Stimulated activated effector memory CD8-positive, alpha-beta T cell treated with anti-CD3 and anti-CD28 coated beads, Interleukin-12 subunit alpha, Interleukin-12 subunit beta, amount 100 ng/mL, for 72 hours (primary cell): ENCODE measurements around the gene SLC10A7.

Experiments used
- ATAC-seq: fragments of 150-1000 bp; cut with Tn5 transposase; 2 replicates; pipeline ENCODE4 v1.10.0; 2021
- DNase-seq, 2 donors: peaks; one replicate each; pipeline ENCODE4 v3.0.0; 2021 to 2022; ENCODE audit warnings: low spot score in 2 of 2
- H3K27ac Mint-ChIP-seq: one replicate; pipeline ENCODE4 v1.8.0; 2022; ENCODE audit warnings: mild to moderate bottlenecking, mixed read lengths
- H3K36me3 Mint-ChIP-seq: one replicate; pipeline ENCODE4 v1.8.0; 2022; ENCODE audit warnings: mild to moderate bottlenecking, mixed read lengths
- H3K4me1 Mint-ChIP-seq: one replicate; pipeline ENCODE4 v1.8.0; 2022; ENCODE audit warnings: mixed read lengths
- H3K4me3 Mint-ChIP-seq: one replicate; pipeline ENCODE4 v1.8.0; 2022; ENCODE audit warnings: mild to moderate bottlenecking, mixed read lengths
- H3K9me3 Mint-ChIP-seq: one replicate; pipeline ENCODE4 v1.8.0; 2022; ENCODE audit warnings: mixed read lengths

SLC10A7 gene

DNA sequence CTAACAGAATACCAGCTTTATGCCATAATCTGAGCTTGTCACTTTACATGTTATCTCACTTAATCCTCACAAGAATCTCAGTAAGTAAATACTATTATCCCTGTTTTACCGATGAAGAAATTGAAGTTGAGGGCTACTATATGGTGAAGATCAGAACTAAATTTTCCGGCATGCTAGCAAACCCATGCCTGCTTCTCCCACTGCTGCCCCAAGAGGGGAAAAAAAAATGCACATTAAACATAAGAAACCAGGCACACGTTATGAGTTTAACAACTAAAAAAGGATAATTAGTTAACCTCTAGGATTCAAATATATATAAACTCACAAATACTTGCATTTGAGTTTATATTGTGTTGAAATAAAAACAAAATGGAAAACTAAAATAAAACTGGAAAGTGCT is 10.8 kb downstream of the SLC10A7 start:
- Mint-ChIP-seq H3K4me1 (peaks cover 15% of the 10 kb centered on the region), H3K36me3 (peaks cover 10% of the 10 kb centered on the region), H3K9me3 (no peaks in the 10 kb centered on the region), H3K4me3 (no peak overlapping the region), H3K27ac (no peak overlapping the region)
- no peak for DNase-seq
- ATAC-seq: no peak

DNA sequence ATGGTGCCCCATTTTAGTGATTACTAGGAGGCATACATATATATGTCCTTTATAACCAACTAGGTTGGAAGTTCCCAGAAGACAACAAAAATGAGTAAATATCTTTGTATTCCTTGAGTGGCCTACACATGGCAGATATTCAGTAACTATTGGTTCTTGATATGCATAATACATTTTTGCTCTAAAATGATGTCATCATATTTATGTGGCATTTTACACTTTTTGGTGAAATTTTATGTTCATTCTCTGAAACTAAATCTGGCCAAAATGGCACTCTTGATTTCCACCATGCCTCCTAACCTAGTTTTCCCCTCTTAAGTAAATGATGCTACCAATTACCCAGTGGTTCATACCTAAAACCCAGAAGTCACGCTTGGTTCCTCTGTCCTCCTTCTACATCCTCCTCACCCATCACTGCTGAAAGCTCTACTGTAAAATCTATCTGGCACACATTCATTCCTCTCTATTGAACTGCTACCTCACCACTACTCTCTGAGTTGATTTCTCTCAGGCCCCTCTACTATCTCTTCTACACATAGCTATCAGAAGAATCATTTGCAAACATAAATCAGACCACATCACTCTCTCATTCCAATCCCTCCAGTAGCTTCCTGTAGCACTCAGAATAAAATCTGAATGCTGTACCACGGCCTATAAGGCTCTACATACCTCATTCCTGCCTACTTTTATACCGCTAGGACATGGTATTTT is 13.4 kb downstream of the SLC10A7 start:
- Mint-ChIP-seq H3K27ac (no peak overlapping the region), H3K9me3 (no peaks in the 10 kb centered on the region), H3K36me3 (peaks cover 4% of the 10 kb centered on the region), H3K4me3 (no peak overlapping the region), H3K4me1 (peaks cover 15% of the 10 kb centered on the region)
- DNase-seq: no peak
- peak; percentile 68 for ATAC-seq

DNA sequence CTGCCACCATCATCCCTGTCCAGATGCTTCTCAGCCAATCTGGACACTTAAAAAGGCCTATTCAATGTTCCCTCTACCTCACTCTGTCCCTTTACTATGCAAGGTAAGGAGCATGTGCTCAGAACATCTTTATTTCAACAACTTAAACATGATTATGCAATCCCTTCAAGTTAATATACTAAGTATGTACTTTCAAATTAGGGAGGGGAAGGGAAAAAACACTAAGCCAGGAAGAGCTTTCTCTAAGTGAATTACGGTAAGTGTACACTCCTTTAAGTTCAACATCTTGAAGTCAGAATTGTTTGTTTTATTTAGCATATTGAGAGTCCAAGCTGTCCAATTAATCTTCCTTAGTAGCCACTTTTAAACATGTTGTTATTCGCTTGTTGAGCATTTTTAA is 14.1 kb downstream of the SLC10A7 start:
- H3K36me3 Mint-ChIP-seq: peaks cover 6% of the 10 kb centered on the region
- peaks cover 15% of the 10 kb centered on the region for H3K4me1 Mint-ChIP-seq
- no peak overlapping the region for H3K4me3 Mint-ChIP-seq
- no peak for ATAC-seq
- H3K9me3 Mint-ChIP-seq: no peaks in the 10 kb centered on the region
- H3K27ac Mint-ChIP-seq: no peak overlapping the region
- no peak for DNase-seq

DNA sequence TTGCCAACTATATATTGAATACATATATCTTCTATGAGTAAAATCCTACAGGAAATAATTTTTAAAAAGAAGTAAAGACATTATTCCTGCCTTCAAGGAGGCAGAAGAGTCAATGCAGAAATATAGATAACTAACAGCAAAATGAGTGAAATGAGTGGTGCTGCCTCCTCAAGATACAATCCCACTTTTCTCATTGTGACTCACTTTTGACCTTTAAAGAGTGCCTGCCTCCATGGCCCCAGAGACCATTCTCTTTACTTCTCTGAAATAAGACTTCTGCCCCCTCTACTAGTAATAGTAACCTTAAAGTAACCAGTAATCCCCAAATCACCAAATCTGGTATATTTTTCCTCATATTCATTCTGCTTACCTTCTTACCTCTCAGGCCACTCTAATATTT is 15.5 kb downstream of the SLC10A7 start:
- DNase-seq (no peak), ATAC-seq (peak; percentile 76)
- peaks cover 15% of the 10 kb centered on the region for H3K4me1 Mint-ChIP-seq
- peaks cover 6% of the 10 kb centered on the region for H3K36me3 Mint-ChIP-seq
- H3K4me3 Mint-ChIP-seq: no peak overlapping the region
- no peak overlapping the region for H3K27ac Mint-ChIP-seq
- no peaks in the 10 kb centered on the region for H3K9me3 Mint-ChIP-seq

DNA sequence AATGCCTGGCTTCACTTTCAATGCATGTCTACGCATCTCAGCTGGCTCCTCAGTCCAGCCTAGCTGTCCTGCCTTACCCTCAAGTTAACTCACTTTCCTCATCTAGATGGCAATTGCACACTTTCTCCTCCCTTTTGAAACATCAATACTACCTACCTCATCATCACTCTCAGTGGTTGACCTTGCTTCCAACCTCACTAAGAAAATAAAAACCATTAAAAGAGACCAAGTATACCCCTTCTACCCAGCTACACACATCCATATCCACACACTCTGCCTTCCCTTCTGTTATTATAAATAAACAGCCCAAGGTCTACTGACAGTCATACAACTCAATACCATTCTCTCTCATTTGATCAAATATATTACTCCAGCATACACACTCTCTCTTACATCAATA is 21.5 kb downstream of the SLC10A7 start:
- Mint-ChIP-seq H3K4me1 (peaks cover 18% of the 10 kb centered on the region), H3K36me3 (peaks cover 6% of the 10 kb centered on the region), H3K9me3 (no peaks in the 10 kb centered on the region), H3K4me3 (no peak overlapping the region), H3K27ac (no peak overlapping the region)
- no peak for ATAC-seq
- no peak for DNase-seq

DNA sequence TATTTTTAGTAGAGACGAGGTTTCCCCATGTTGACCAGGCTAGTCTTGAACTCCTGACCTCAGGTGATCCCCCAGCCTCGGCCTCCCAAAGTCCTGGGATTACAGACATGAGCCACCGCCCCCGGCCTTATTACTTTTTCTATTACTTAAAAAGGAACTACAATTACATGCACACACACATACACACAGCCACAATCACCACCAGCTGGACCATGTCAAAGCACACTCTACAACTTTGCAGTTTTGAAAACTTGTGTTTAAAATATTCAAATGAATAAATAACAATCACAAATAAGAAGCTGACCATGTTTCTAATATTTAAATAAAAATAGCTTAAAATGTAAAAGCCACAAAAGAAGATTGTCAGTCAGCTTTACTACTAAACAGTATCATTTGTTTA is 23.4 kb downstream of the SLC10A7 start:
- DNase-seq (no peak), ATAC-seq (no peak)
- Mint-ChIP-seq H3K27ac (no peak overlapping the region), H3K4me3 (no peak overlapping the region), H3K36me3 (peaks cover under 1% of the 10 kb centered on the region), H3K9me3 (no peaks in the 10 kb centered on the region), H3K4me1 (peaks cover 22% of the 10 kb centered on the region)

DNA sequence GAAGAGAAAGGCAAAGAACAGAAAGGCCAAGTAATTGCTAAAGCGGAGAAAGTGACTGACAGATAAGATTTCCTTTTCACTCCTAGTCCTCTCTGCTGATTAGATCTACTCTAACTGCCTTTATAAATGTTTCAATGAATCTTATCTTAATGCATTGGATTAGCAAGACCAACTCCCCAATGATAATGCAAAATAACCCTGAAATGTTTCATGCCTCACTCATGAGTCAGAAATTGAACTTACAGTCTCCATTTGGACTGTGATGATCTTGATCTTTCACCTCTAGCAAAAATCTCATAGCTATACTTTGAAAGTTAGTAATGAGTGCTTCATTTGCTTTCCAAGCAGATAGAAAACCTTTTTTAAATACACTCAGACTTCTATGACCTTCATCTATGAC is 26.5 kb downstream of the SLC10A7 start:
- H3K4me1 Mint-ChIP-seq: peaks cover 31% of the 10 kb centered on the region
- no peak overlapping the region for H3K4me3 Mint-ChIP-seq
- no peaks in the 10 kb centered on the region for H3K36me3 Mint-ChIP-seq
- peaks cover 2% of the 10 kb centered on the region for H3K9me3 Mint-ChIP-seq
- H3K27ac Mint-ChIP-seq: peak overlapping the region; percentile 11
- peak; percentile 78 for ATAC-seq
- no peak for DNase-seq

DNA sequence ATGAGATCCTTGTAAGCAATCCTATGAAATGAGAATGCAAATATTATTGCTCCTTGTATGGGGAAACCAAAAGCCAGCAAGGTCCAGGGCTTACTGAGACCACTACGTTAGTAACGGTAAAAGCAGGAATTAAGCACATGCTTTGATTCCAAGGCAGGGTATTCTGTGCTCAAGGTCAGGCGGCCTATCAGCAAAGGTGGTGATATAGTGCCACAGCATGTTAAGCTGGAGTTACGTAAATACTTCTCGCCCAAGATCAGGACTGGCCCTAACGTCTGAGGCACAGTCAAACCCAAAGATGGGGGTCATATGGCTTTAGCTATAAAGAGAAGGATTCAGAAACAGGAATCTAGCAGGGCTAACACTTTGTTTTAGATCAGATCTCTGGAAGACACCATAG is 27.6 kb downstream of the SLC10A7 start:
- Mint-ChIP-seq H3K4me1 (peaks cover 32% of the 10 kb centered on the region), H3K36me3 (no peaks in the 10 kb centered on the region), H3K27ac (no peak overlapping the region)

DNA sequence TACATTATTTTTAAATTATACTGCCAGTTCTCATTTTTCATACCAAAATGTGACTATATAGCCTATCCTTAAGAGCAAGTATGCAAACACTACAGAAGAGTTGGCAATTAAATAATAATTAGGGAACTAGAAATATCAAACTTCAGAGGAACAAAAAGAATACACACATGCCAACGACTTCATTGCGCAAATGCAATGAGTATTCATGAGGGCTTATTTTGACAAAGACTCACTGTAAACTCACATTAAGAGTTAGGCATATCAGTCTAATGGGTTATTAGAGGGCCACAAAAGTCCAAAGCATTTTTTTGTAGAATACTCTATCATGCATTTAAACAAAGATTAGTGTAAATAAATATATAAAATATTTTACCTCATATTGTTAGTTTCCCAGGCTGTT is 31.6 kb downstream of the SLC10A7 start:
- no peaks in the 10 kb centered on the region for H3K36me3 Mint-ChIP-seq
- ATAC-seq: no peak
- DNase-seq: no peak
- H3K4me1 Mint-ChIP-seq: peaks cover 42% of the 10 kb centered on the region
- H3K27ac Mint-ChIP-seq: no peak overlapping the region
- peaks cover 2% of the 10 kb centered on the region for H3K9me3 Mint-ChIP-seq
- H3K4me3 Mint-ChIP-seq: no peak overlapping the region

More for the DNA sequence above, 27.6 kb downstream of the SLC10A7 start:
- ATAC-seq: no peak
- no peak overlapping the region for H3K4me3 Mint-ChIP-seq
- H3K9me3 Mint-ChIP-seq: peaks cover 2% of the 10 kb centered on the region
- DNase-seq: no peak

DNA sequence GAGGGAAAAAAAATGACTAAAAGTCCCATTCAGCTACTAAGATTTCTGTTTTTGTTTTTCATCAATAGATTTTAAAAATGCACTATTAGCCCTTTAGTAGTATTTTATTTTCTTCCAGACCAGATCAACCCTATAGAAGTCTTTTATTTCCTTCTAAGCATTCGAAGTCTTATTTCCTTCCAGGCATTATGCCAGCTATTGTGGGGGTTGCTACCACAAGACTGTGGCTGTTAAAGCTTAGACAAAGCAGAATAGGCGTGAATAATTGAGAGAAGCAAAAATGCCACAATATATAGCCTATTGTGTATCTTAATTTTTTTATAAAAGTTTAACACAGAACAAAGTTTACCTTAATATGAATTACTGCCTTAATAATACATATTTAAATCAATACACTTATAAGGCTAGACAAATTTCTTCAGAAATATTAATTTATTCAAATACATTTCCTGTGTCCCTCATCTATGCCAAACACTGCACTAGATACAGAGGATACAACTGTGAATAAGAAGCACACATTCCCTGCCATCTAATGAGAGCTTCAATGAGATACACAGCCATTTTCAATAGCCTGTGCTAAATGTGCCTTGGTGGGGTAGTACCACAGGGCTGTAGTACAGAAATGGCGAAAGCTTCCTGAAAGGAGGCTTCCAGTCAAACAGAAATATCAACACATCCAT is 33.1 kb downstream of the SLC10A7 start:
- no peak for DNase-seq
- Mint-ChIP-seq H3K9me3 (peaks cover 4% of the 10 kb centered on the region), H3K36me3 (no peaks in the 10 kb centered on the region), H3K4me3 (no peak overlapping the region), H3K4me1 (peaks cover 40% of the 10 kb centered on the region), H3K27ac (no peak overlapping the region)
- no peak for ATAC-seq

DNA sequence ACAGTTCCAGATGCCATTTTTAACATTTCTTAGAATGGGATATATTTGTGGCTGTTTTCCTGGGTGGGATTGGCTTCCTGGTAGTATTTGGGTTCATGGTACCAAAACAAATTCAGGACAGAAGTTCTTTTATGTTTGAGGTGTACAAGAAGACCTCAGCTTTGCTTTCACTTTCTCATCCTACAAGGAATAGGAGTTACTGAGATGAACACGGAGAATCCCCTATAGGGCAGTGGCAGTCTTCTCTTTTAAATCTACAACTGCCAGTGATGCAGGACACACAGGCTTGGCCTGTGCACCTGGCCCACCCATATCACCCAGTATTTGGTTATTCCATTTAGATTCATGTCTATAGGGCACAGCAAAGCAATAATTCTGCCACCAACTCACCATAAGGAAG is 35.2 kb downstream of the SLC10A7 start:
- Mint-ChIP-seq H3K27ac (no peak overlapping the region), H3K36me3 (no peaks in the 10 kb centered on the region), H3K9me3 (peaks cover 21% of the 10 kb centered on the region), H3K4me3 (peak overlapping the region; percentile 7), H3K4me1 (peaks cover 45% of the 10 kb centered on the region)
- DNase-seq (no peak), ATAC-seq (peak; percentile 45)

DNA sequence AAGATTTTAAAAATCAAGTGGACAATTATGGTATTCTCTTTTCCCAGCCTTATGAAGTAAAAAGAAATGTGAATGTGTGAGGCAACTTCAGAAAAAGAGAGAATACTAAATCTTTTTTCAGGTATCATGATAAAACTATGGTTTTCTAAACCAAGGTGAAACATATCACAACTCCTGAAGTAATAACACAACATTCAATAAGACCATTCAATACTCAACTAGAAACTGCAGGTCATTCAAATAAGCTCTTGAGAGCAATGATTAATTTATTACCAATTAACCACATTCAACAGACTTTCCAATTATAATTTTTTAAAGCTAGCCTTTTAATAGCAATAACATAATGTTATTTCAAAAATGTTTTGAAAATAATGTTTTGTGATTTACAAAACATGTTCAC is 35.8 kb downstream of the SLC10A7 start:
- H3K36me3 Mint-ChIP-seq: no peaks in the 10 kb centered on the region
- no peak for DNase-seq
- H3K4me1 Mint-ChIP-seq: peaks cover 41% of the 10 kb centered on the region
- peaks cover 19% of the 10 kb centered on the region for H3K9me3 Mint-ChIP-seq
- no peak overlapping the region for H3K4me3 Mint-ChIP-seq
- no peak overlapping the region for H3K27ac Mint-ChIP-seq
- ATAC-seq: peak; percentile 66

DNA sequence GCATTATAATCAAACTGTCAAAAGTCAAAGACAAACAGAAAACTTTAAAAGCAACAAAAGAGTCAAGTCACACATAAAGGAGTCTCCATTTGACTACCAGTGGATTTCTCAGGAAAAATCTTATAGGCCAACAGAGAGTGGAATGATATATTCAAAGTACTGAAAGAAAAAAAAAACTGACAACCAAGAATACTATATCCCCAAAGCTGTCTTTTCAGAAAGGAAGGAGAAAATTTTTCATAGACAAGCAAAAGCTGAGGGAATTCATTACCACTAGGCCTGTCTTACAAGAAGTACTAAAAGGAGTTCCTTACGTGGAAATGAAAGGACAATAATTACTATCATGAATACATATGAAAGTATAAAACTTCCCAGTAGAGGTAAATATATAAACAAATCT is 39.0 kb downstream of the SLC10A7 start:
- peaks cover 19% of the 10 kb centered on the region for H3K9me3 Mint-ChIP-seq
- no peak overlapping the region for H3K27ac Mint-ChIP-seq
- no peak overlapping the region for H3K4me3 Mint-ChIP-seq
- H3K4me1 Mint-ChIP-seq: peaks cover 42% of the 10 kb centered on the region
- ATAC-seq: no peak
- DNase-seq: no peak
- H3K36me3 Mint-ChIP-seq: no peaks in the 10 kb centered on the region

DNA sequence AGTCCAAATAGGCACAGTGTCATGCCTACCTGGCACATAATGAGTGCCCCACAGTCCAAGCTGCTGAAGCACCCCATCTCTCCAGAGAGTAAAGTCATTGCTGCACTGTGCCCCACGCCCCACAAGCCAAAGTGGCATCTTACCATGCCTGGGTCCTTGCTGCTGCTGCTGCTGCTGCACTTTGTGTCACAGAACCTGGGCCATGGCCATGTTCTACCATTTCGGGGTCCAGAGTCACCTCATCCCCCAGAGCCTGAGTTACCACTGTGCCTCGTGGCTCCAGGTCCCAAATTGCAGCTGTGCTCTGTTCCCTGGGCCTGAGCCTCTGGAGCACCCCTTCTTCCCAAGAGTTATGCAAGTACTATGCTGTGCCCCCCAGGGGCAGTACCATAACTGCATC is 40.5 kb downstream of the SLC10A7 start:
- Mint-ChIP-seq H3K9me3 (peaks cover 19% of the 10 kb centered on the region), H3K4me3 (no peak overlapping the region), H3K4me1 (peaks cover 28% of the 10 kb centered on the region), H3K27ac (no peak overlapping the region), H3K36me3 (no peaks in the 10 kb centered on the region)
- ATAC-seq: no peak
- no peak for DNase-seq

DNA sequence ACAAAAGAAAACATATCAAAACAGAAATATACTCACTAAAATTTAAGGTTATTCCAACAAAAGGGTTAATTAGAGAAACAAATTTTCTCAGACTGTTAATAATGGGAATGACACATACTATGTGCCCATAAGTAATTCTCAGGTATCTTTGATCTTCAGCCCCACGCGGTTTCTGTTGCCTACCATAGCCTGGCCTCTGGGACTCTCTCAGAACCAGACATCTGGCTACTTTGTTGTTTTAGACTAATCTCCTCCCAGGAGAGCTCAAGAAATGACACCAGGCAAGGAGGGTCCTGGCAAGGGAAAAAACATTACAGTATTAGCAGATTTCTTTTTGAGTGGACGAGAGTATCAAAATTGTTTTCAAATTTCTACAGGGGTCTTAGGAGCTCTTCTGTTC is 43.7 kb downstream of the SLC10A7 start:
- H3K9me3 Mint-ChIP-seq: peaks cover 11% of the 10 kb centered on the region
- H3K4me3 Mint-ChIP-seq: no peak overlapping the region
- no peak overlapping the region for H3K27ac Mint-ChIP-seq
- DNase-seq: no peak
- ATAC-seq: no peak
- no peaks in the 10 kb centered on the region for H3K36me3 Mint-ChIP-seq
- peaks cover 21% of the 10 kb centered on the region for H3K4me1 Mint-ChIP-seq

DNA sequence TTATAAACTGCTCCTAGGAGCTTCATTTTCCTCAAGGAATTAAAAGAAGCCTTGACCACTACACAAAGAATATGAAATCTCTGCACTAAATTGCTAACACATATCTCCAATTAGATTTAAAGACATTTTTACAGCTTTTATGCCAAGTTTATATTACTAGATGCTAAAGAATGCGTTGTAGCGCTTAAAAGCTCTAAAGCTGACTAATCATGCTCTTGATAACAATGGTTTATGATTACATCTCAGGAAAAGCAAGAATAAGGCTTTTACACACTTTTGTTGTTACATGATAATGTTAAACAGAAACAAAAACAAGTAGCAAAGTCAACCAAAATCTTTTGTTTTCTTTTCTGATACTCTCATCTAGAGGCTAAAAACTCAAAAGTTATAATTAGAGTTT is 44.7 kb downstream of the SLC10A7 start:
- no peak for ATAC-seq
- peaks cover 20% of the 10 kb centered on the region for H3K4me1 Mint-ChIP-seq
- no peak for DNase-seq
- no peak overlapping the region for H3K4me3 Mint-ChIP-seq
- H3K27ac Mint-ChIP-seq: no peak overlapping the region
- H3K36me3 Mint-ChIP-seq: no peaks in the 10 kb centered on the region
- peaks cover 4% of the 10 kb centered on the region for H3K9me3 Mint-ChIP-seq
